Activated B cell treated with CpG ODN at 0.5 μM for 24 hours (primary cell): ENCODE data around the gene PCNX1. TPM values are rescaled to one million over a fixed set of nuclear protein-coding genes. Genes with fewer than 3 reads are reported as not detected.

Experiments
- ATAC-seq: fragments of 200-7000 bp; cut with Tn5 transposase; one replicate; pipeline ENCODE4 v1.10.0; 2021; ENCODE audit warnings: low read depth, mild to moderate bottlenecking, moderate library complexity
- CTCF ChIA-PET: fragments of 350-600 bp; sonication (Branson Sonifier 250); formaldehyde crosslinking; loops from one replicate; lab custom pipeline; 2021; ENCODE audit warnings: antibody characterized with exemption; lab: Charles Lee
- POLR2A ChIA-PET: fragments of 350-600 bp; sonication (Branson Sonifier 250); formaldehyde crosslinking; loops from one replicate; lab custom pipeline; 2021; ENCODE audit warnings: antibody characterized with exemption; lab: Charles Lee
- DNase-seq: peaks from one replicate; pipeline ENCODE4 v3.0.0; 2022
- H3K27ac Mint-ChIP-seq: one replicate; pipeline ENCODE4 v1.8.0; 2020; ENCODE audit warnings: mixed read lengths
- H3K27me3 Mint-ChIP-seq: one replicate; pipeline ENCODE4 v1.8.0; 2021; ENCODE audit warnings: mixed read lengths
- H3K36me3 Mint-ChIP-seq: one replicate; pipeline ENCODE4 v1.8.0; 2021; ENCODE audit warnings: low read depth, mixed read lengths
- H3K4me1 Mint-ChIP-seq: one replicate; pipeline ENCODE4 v1.8.0; 2021; ENCODE audit warnings: mixed read lengths
- H3K4me3 Mint-ChIP-seq: one replicate; pipeline ENCODE4 v1.8.0; 2020; ENCODE audit warnings: mild to moderate bottlenecking, mixed read lengths
- H3K9me3 Mint-ChIP-seq: one replicate; pipeline ENCODE4 v1.8.0; 2020; ENCODE audit warnings: mixed read lengths
- intact Hi-C: fragments of 100-400 bp; cut with micrococcal nuclease; formaldehyde crosslinking; loops from one replicate; pipeline ENCODE4 v1.15.1; 2024
- total RNA-seq: library from RNA; stranded (reverse); gene quantifications from 2 replicates; pipeline ENCODE4 v1.2.3, GENCODE V29; 2022
- TF ChIP-seq, protein P1 (sequence below): fragments of 200-600 bp; IDR thresholded peaks from one replicate; pipeline ENCODE4 v1.8.0; 2022; ENCODE audit warnings: antibody characterized with exemption, mild to moderate bottlenecking

The PCNX1 gene
- total RNA-seq, 1 donor from 2014 or later: 64.7 TPM

DNA sequence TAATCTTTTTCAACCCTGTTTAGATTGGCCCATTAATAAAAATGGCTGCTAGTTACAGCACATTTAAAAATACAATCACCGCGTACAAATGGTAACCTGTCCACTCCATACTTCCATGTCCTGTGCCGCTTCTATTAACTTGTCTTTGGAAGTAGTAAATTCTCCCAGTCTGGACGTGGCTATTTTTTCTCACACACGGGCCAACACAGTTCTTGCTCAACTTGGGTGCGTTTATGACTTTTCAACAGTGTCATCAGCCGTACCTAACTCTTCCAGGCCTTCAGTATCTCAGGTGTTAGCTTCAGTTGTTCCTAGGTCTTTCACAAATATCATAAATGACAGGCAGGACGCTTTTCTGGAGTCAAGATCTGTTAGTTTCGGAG is 475 bp upstream of the PCNX1 start:
- Mint-ChIP-seq H3K27ac (peak overlapping the region; percentile 93), H3K4me3 (peak overlapping the region; percentile 85), H3K36me3 (peaks cover 7% of the 10 kb centered on the region), H3K27me3 (no peaks in the 10 kb centered on the region), H3K9me3 (no peaks in the 10 kb centered on the region), H3K4me1 (peaks cover 26% of the 10 kb centered on the region)
- DNase-seq (no peak), ATAC-seq (no peak)
- intact Hi-C loops: loop anchor here (1.0 to 5.0 kb wide), 10 partner anchors 20 to 1088 kb away; partner anchors contain the start of genes COX16, MAP3K9 and MED6
- TF ChIP-seq, protein P1, sequence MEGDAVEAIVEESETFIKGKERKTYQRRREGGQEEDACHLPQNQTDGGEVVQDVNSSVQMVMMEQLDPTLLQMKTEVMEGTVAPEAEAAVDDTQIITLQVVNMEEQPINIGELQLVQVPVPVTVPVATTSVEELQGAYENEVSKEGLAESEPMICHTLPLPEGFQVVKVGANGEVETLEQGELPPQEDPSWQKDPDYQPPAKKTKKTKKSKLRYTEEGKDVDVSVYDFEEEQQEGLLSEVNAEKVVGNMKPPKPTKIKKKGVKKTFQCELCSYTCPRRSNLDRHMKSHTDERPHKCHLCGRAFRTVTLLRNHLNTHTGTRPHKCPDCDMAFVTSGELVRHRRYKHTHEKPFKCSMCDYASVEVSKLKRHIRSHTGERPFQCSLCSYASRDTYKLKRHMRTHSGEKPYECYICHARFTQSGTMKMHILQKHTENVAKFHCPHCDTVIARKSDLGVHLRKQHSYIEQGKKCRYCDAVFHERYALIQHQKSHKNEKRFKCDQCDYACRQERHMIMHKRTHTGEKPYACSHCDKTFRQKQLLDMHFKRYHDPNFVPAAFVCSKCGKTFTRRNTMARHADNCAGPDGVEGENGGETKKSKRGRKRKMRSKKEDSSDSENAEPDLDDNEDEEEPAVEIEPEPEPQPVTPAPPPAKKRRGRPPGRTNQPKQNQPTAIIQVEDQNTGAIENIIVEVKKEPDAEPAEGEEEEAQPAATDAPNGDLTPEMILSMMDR: no peak
- ChIA-PET POLR2A (interaction anchor here (0.9 to 2.0 kb wide), 7 partner anchors 20 to 1140 kb away, joined by 3 to 28 read pairs (median 4); partner anchors contain the start of genes MAP3K9, MED6 and SRSF5), CTCF (interaction anchor here (0.7 to 4.3 kb wide), 22 partner anchors 9 to 846 kb away, joined by 3 to 48 read pairs (median 6); no protein-coding TSS in a partner anchor)

DNA sequence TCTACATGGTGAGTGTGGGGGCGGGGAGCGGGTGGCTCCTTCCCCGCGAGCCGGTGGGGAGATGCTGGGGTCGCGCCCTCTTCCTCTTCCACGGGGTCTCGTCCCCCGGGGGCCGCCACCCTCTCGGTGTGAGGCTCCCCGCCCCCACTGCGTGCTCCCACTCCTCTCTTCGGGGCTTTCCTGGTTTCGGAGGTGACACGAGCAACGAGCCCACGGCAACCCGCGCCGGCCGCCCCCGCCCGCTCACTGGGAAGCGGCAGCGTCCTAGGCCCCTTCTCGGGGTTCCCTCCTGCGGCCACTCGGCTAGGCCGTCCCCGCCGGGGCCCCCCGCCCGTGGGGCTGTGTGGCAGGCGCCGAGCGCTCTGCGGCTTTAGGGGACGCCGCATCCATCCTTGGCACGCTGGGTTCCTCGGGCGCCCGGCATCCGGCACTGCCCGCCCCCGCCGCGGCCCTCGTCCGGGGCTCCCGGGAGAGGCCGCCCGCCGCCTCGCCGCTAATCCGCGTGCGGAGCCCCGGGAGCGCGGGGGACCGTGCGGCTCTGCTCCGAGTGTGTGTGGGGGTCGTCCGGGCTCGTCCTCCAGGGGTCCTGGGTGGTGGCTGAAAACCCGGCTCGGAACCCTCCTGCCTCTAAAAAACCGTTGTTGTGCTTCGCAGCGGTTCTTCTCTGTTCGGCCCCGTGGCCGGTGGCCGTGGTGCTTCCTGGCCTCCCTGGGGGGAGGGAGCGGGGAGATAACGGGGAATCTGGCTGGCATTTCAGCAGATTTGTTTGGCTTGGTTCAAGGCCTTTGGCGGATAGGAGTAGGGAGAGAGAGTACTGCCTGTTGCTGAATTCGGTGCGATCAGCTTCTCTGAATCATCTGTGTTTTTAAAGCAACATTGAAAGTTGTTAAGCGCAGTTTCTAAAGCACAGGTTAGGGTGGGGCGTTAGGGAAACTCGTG is 1.0 kb downstream of the PCNX1 start:
- Mint-ChIP-seq H3K27ac (peak overlapping the region; percentile 88), H3K4me1 (peaks cover 31% of the 10 kb centered on the region), H3K27me3 (no peaks in the 10 kb centered on the region), H3K4me3 (peak overlapping the region; percentile 93), H3K9me3 (no peaks in the 10 kb centered on the region), H3K36me3 (peaks cover 8% of the 10 kb centered on the region)
- TF ChIP-seq, protein P1: no peak
- DNase-seq: peak; percentile 66
- intact Hi-C loops: loop anchor here (1.0 to 5.0 kb wide), 11 partner anchors 22 to 1090 kb away; partner anchors contain the start of genes COX16, MAP3K9 and MED6
- peak; percentile 3 for ATAC-seq
- ChIA-PET POLR2A (interaction anchor here (0.9 to 2.0 kb wide), 7 partner anchors 21 to 1141 kb away, joined by 3 to 28 read pairs (median 5); partner anchors contain the start of genes MAP3K9, MED6 and SRSF5), CTCF (interaction anchor here (0.8 to 4.3 kb wide), 13 partner anchors 9 to 844 kb away, joined by 4 to 48 read pairs (median 6); no protein-coding TSS in a partner anchor)

DNA sequence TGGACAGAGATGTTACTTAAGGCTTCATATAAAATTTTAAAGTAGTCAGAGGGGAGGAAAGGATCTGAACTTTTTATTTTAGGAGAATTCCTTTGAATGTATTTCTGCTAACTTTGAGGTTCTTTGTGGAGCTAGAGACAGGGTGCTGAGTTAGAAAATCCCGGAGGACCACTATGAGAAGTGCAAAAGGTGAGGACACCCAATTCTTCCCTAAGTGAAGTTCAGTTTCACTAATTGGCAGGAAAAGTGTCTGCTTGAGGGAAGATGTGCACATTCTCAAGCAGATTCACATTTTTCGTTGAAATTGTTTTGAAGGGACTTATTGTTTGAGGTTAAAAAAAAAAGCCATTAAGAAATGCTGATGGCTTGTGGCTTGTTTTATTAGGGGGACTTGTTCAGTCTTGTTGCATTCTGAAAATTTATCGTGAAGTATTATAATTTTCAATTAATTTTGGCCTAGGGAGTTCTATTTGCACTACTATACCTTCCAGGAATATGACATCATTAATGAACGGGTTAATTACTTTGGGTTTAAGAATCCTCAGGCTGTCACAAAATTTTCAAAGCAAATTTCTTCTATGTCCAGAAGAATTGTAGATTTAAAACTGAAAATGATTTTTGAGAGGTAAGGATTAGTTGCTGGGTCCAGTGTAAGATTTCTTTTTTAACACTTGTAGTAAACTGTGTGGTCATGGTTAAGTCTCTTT is 1.8 kb downstream of the PCNX1 start:
- Mint-ChIP-seq H3K36me3 (peaks cover 8% of the 10 kb centered on the region), H3K4me1 (peaks cover 31% of the 10 kb centered on the region), H3K4me3 (peak overlapping the region; percentile 93), H3K27me3 (no peaks in the 10 kb centered on the region), H3K27ac (peak overlapping the region; percentile 88), H3K9me3 (no peaks in the 10 kb centered on the region)
- DNase-seq (no peak), ATAC-seq (no peak)
- ChIA-PET POLR2A (no interaction called here), CTCF (interaction anchor here (0.8 kb wide), 1 partner anchor 46 kb away, joined by 4 read pairs; no protein-coding TSS in a partner anchor)
- intact Hi-C loops: loop anchor here (2.0 to 5.0 kb wide), 2 partner anchors 242 to 494 kb away; no protein-coding TSS in a partner anchor
- TF ChIP-seq, protein P1: no peak

DNA sequence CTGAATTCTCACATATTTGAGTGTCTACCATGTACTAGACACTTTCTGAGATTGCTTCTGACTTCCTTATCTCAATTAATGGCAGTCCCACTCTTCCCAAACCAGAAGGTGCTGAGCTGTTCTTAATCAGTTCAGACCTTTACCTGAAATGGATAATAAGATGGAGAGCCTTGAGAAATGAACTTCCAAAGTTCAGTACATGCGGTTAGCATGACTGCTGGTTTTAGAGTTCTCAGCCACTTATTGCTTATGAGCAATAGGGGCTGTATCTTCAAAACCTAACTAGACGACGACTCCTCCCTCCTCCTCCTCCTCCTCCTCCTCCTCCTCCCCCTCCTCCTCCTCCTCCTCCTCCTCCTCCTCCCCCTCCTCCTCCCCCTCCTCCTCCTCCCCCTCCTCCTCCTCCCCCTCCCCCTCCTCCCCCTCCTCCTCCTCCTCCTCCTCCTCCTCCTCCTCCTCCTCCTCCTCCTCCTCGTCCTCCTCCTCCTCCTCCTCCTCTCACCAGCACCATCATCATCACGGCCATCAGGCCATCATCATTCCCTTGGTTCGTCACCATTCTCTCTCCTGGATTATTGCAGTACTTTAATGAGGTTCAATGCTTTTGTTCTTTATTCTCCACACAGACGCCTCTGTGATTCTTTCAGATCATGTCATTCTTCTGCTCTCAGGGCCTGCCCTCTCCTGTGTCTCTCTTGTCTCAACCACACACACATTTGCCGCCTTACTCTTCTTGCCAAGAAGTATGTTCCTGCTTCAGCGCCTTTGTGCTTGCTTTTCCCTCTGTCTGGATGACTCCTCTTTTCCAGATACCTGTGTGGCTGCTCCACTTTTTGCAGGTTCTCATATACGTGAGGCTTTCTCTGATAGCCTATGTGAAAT is 2.7 kb downstream of the PCNX1 start:
- intact Hi-C loops: loop anchor here (2.0 to 5.0 kb wide), 2 partner anchors 243 to 493 kb away; no protein-coding TSS in a partner anchor
- TF ChIP-seq, protein P1: no peak

More for the DNA sequence above, 2.7 kb downstream of the PCNX1 start:
- Mint-ChIP-seq H3K27me3 (no peaks in the 10 kb centered on the region), H3K27ac (no peak overlapping the region), H3K4me1 (peaks cover 34% of the 10 kb centered on the region), H3K9me3 (no peaks in the 10 kb centered on the region), H3K36me3 (peaks cover 8% of the 10 kb centered on the region), H3K4me3 (peak overlapping the region; percentile 93)
- ChIA-PET POLR2A (no interaction called here), CTCF (interaction anchor here (0.6 kb wide), 1 partner anchor 63 kb away, joined by 3 read pairs; no protein-coding TSS in a partner anchor)
- no peak for DNase-seq
- no peak for ATAC-seq
